A549 (cell line): Measurements from ENCODE around the gene EEFSEC.

Experiments used
- BHLHE40 ChIP-seq: IDR thresholded peaks from 2 replicates; pipeline ENCODE4 v1.6.1; 2012; ENCODE audit warnings: low read depth, low read length, inconsistent platforms
- CHD4 ChIP-seq: fragments of 200-600 bp; sonication (generic); IDR thresholded peaks from 2 replicates; pipeline ENCODE4 v1.6.1; 2016; ENCODE audit warnings: antibody characterized with exemption, mild to moderate bottlenecking, borderline replicate concordance
- HOXB5 ChIP-seq: fragments of 250-450 bp; sonication (Bioruptor Pico); IDR thresholded peaks from 2 replicates; pipeline ENCODE4 v1.5.0; 2020; ENCODE audit warnings: mild to moderate bottlenecking, moderate library complexity
- NFE2L2 ChIP-seq: fragments of 150-350 bp; conservative IDR thresholded peaks from 2 replicates; pipeline ENCODE4 v1.6.1; 2014; ENCODE audit warnings: low read length
- POLR2A ChIP-seq: IDR thresholded peaks from 2 replicates; pipeline ENCODE4 v1.6.1; 2012; ENCODE audit warnings: mild to moderate bottlenecking, low read length
- RAD21 ChIP-seq, 2 experiments: fragments of >200 bp in 1 of 2; sonication (Bioruptor Twin) in 1 of 2; formaldehyde crosslinking in 1 of 2; IDR thresholded peaks in 1 of 2; conservative IDR thresholded peaks in 1 of 2; 2 replicates in 1 of 2; 3 replicates in 1 of 2; pipeline ENCODE4 v1.6.1; 2012 to 2018; ENCODE audit warnings: inconsistent platforms in 1 of 2
- REST ChIP-seq: fragments of 200-600 bp; sonication (generic); IDR thresholded peaks from 2 replicates; pipeline ENCODE4 v1.6.1; 2016; ENCODE audit warnings: antibody characterized with exemption, mild to moderate bottlenecking, moderate library complexity
- RNF2 ChIP-seq: fragments of 200-600 bp; sonication (generic); IDR thresholded peaks from 2 replicates; pipeline ENCODE4 v1.6.1; 2016; ENCODE audit warnings: low read depth, mild to moderate bottlenecking, antibody characterized with exemption, moderate library complexity, borderline replicate concordance
- TF ChIP-seq, protein P1 (sequence below): fragments of >200 bp; sonication (Bioruptor Twin); formaldehyde crosslinking; IDR thresholded peaks from 3 replicates; pipeline ENCODE4 v1.5.1; 2016
- TF ChIP-seq, protein P2 (sequence below): fragments of 450-650 bp; IDR thresholded peaks from 2 replicates; pipeline ENCODE4 v1.6.1; 2014; ENCODE audit warnings: antibody characterized with exemption

- TF ChIP-seq POLR2A (no peak), REST (no peak), NFE2L2 (no peak), HOXB5 (CRISPR knock-in tag) (no peak), BHLHE40 (no peak), RNF2 (no peak), CHD4 (no peak), RAD21 (conservative IDR thresholded peaks at IDR 0.05 in 1 of 2, IDR thresholded peaks at IDR 0.05 in 1 of 2) (no peak)
- TF ChIP-seq, protein P1, sequence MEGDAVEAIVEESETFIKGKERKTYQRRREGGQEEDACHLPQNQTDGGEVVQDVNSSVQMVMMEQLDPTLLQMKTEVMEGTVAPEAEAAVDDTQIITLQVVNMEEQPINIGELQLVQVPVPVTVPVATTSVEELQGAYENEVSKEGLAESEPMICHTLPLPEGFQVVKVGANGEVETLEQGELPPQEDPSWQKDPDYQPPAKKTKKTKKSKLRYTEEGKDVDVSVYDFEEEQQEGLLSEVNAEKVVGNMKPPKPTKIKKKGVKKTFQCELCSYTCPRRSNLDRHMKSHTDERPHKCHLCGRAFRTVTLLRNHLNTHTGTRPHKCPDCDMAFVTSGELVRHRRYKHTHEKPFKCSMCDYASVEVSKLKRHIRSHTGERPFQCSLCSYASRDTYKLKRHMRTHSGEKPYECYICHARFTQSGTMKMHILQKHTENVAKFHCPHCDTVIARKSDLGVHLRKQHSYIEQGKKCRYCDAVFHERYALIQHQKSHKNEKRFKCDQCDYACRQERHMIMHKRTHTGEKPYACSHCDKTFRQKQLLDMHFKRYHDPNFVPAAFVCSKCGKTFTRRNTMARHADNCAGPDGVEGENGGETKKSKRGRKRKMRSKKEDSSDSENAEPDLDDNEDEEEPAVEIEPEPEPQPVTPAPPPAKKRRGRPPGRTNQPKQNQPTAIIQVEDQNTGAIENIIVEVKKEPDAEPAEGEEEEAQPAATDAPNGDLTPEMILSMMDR, result no peak
- TF ChIP-seq, protein P2, sequence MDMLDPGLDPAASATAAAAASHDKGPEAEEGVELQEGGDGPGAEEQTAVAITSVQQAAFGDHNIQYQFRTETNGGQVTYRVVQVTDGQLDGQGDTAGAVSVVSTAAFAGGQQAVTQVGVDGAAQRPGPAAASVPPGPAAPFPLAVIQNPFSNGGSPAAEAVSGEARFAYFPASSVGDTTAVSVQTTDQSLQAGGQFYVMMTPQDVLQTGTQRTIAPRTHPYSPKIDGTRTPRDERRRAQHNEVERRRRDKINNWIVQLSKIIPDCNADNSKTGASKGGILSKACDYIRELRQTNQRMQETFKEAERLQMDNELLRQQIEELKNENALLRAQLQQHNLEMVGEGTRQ, result no peak
Observed at GRCh38 chr3:128313071-128313725, 159.9 kb downstream of the EEFSEC start.
